Muscle of arm (tissue), 12 donors: ENCODE measurements around the gene MTLN. TPM values are rescaled to one million over a fixed set of nuclear protein-coding genes. Genes with fewer than 3 reads are reported as not detected.
"Not testable (repeated sequence)": the region's sequence is repeated elsewhere in the genome, so short reads cannot be mapped to it uniquely, and the experiment has no call there.

ENCODE experiments used
- DNase-seq: peaks from one replicate; pipeline ENCODE4 v3.0.0-alpha.2; 2013
- polyA plus RNA-seq, 12 donors: library from polyadenylated mRNA; unstranded; fragments of 120-200 nt; gene quantifications; one replicate each; pipeline ENCODE4 v1.2.1, GENCODE V29; 2013; ENCODE audit not compliant: insufficient read length in 12 of 12

The MTLN gene
- polyA plus RNA-seq, 12 donors: 23.8 to 76.8 (median 36.2) TPM; not detected in 1

- no peak for DNase-seq
Observed at GRCh38 chr2:110205660-110206455, 6.5 kb downstream of the MTLN start.

GRCh38 chr2:110204408-110205385, 7.7 kb downstream of the MTLN start, which contains the start of gene NPHP1:
Gene NPHP1, minus strand, starts transcription at chr2:110205013. Its CDS starts 45 bp downstream, at chr2:110204968.
- DNase-seq: peak; percentile 89

- no peak for DNase-seq
Observed at GRCh38 chr2:110198016-110198415, 14.3 kb downstream of the MTLN start.

GRCh38 chr2:110197452-110197851, 14.9 kb downstream of the MTLN start:
- no peak for DNase-seq

- DNase-seq: not testable (repeated sequence)
Observed at GRCh38 chr2:110190169-110190568, 22.2 kb downstream of the MTLN start.

GRCh38 chr2:110182449-110182848, 29.9 kb downstream of the MTLN start:
- DNase-seq: no peak

GRCh38 chr2:110180036-110180435, 32.3 kb downstream of the MTLN start:
- no peak for DNase-seq

GRCh38 chr2:110173523-110173922, 38.8 kb downstream of the MTLN start:
- no peak for DNase-seq

GRCh38 chr2:110172506-110172905, 39.8 kb downstream of the MTLN start:
- DNase-seq: no peak

GRCh38 chr2:110170102-110170501, 42.2 kb downstream of the MTLN start:
- DNase-seq: no peak

- no peak for DNase-seq
Observed at GRCh38 chr2:110167326-110168000, 44.9 kb downstream of the MTLN start.

- no peak for DNase-seq
Observed at GRCh38 chr2:110166266-110166665, 46.1 kb downstream of the MTLN start.

Other genes starting within 250 kb of the MTLN start
- gene MALL, start 96.7 kb downstream of the MTLN start, polyA plus RNA-seq: 10 to 100 TPM in 6 of 12 donors, 1 to 10 TPM in 5, not detected in 1; 7.9 to 15.8 (median 10.1) TPM
- 10 to 100 TPM in 2 of 12 donors, 1 to 10 TPM in 9, not detected in 1; 3.8 to 18.0 (median 7.1) TPM for gene NPHP1, start 7.5 kb downstream of the MTLN start, polyA plus RNA-seq